Caco-2 (cell line): Measurements from ENCODE around the gene UST. TPM values are rescaled to one million over a fixed set of nuclear protein-coding genes. Genes with fewer than 3 reads are reported as not detected.

Experiments used
- BruUV-seq: library from RNA; stranded (reverse); fragments of 400-500 nt; replicated peaks from 2 replicates; lab custom pipeline; 2021; lab: Mats Ljungman, UMichigan
- CTCF ChIA-PET: fragments of 300-600 bp; sonication (Branson Sonifier 250); formaldehyde crosslinking; loops from one replicate; lab custom pipeline; 2022; ENCODE audit warnings: antibody characterized with exemption; lab: Charles Lee
- POLR2A ChIA-PET: fragments of 300-600 bp; sonication (Branson Sonifier 250); formaldehyde crosslinking; loops from one replicate; lab custom pipeline; 2022; ENCODE audit warnings: antibody characterized with exemption; lab: Charles Lee
- DNase-seq, 2 experiments: peaks; one replicate each; pipeline versions ENCODE4 v3.0.0 to v3.0.0-alpha.2; 2020 to 2022
- H3K27me3 ChIP-seq: replicated peaks from 2 replicates; pipeline ENCODE4 v1.6.0; 2011; ENCODE audit warnings: low read length; ENCODE audit not compliant: control insufficient read depth, insufficient read depth
- H3K36me3 ChIP-seq: 2 replicates; pipeline ENCODE4 v1.5.1; 2011; ENCODE audit warnings: low read length; ENCODE audit not compliant: control insufficient read depth, insufficient read depth
- H3K4me1 ChIP-seq: fragments of 250-450 bp; sonication (Bioruptor Pico); 2 replicates; pipeline ENCODE4 v1.5.1; 2020; ENCODE audit warnings: mild to moderate bottlenecking
- H3K4me3 ChIP-seq: 2 replicates; pipeline ENCODE4 v1.5.1; 2011; ENCODE audit warnings: low read depth, mild to moderate bottlenecking, control low read depth, low read length
- H3K9me3 ChIP-seq: fragments of 250-450 bp; sonication (Bioruptor Pico); 2 replicates; pipeline ENCODE4 v1.5.1; 2020; ENCODE audit warnings: mild to moderate bottlenecking, moderate library complexity
- H3K27ac Mint-ChIP-seq: one replicate; pipeline ENCODE4 v1.8.0; 2022; ENCODE audit warnings: mixed read lengths; ENCODE audit not compliant: unreplicated experiment
- H3K27me3 Mint-ChIP-seq: one replicate; pipeline ENCODE4 v1.8.0; 2022; ENCODE audit warnings: mixed read lengths; ENCODE audit not compliant: insufficient read depth, unreplicated experiment
- H3K36me3 Mint-ChIP-seq: one replicate; pipeline ENCODE4 v1.8.0; 2022; ENCODE audit warnings: mild to moderate bottlenecking, mixed read lengths; ENCODE audit not compliant: insufficient read depth, unreplicated experiment
- H3K4me1 Mint-ChIP-seq: one replicate; pipeline ENCODE4 v1.8.0; 2022; ENCODE audit warnings: low read depth, mixed read lengths; ENCODE audit not compliant: unreplicated experiment
- H3K4me3 Mint-ChIP-seq: one replicate; pipeline ENCODE4 v1.8.0; 2022; ENCODE audit warnings: mild to moderate bottlenecking, moderate library complexity, mixed read lengths; ENCODE audit not compliant: unreplicated experiment
- H3K9me3 Mint-ChIP-seq: one replicate; pipeline ENCODE4 v1.8.0; 2022; ENCODE audit warnings: mixed read lengths; ENCODE audit not compliant: unreplicated experiment
- CTCF ChIP-seq, 2 experiments: fragments of 200-600 bp in 1 of 2; IDR thresholded peaks; 1 replicate in 1 of 2; 2 replicates in 1 of 2; pipeline versions ENCODE4 v1.5.1 to v1.8.0; 2011 to 2022; ENCODE audit warnings: antibody characterized with exemption in 1 of 2, control low read depth in 1 of 2, inconsistent platforms in 1 of 2, low read depth in 1 of 2, low read length in 1 of 2, mild to moderate bottlenecking in 1 of 2, moderate library complexity in 1 of 2; ENCODE audit not compliant: insufficient read depth in 1 of 2, severe bottlenecking in 1 of 2, unreplicated experiment in 1 of 2
- intact Hi-C: fragments of 100-400 bp; cut with micrococcal nuclease; formaldehyde crosslinking; loops from one replicate; pipeline ENCODE4 v1.10.0; 2022; ENCODE audit not compliant: unreplicated experiment
- total RNA-seq: library from RNA; stranded (reverse); gene quantifications from 2 replicates; pipeline ENCODE4 v1.2.3, GENCODE V29; 2022

The UST gene
- total RNA-seq, 1 experiment from 2014 or later: not detected

DNA sequence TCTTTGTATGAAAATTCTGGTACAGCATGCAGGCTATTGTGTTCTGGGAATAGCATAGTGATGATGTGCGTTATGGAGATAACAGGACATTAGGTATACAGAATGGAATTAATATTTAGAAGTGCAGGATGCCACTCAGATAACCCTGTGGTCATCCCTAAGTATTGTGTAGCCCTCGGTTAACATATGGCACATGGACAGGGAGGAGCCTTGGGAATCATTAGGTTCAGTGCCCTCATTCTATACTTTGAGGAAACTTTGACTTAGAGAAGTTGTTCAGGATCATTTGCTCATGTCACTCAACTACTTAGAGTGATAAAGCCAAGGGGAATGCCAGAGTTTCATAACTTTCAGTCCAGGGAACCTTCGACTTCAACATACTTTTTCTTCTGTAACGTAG lies 185.9 kb downstream of the UST start:
- H3K4me3 Mint-ChIP-seq: no peak overlapping the region
- no peaks in the 10 kb centered on the region for H3K4me1 ChIP-seq
- no peak overlapping the region for H3K4me3 ChIP-seq
- H3K27me3 ChIP-seq: no peaks in the 10 kb centered on the region
- H3K36me3 ChIP-seq: no peaks in the 10 kb centered on the region
- TF ChIP-seq CTCF (IDR thresholded peaks at IDR 0.05; ENCODE audit: insufficient read depth in 1 of 2, low read depth in 1 of 2, low read length in 1 of 2, severe bottlenecking in 1 of 2, unreplicated experiment in 1 of 2): no peak
- CTCF ChIA-PET: interaction anchor here (0.6 kb wide), 1 partner anchor 716 kb away, joined by 3 read pairs; the partner anchor contains the start of gene KATNA1
- intact Hi-C loops: no loop called here
- no peaks in the 10 kb centered on the region for H3K9me3 ChIP-seq
- POLR2A ChIA-PET: no interaction called here
- H3K4me1 Mint-ChIP-seq: no peaks in the 10 kb centered on the region
- no peaks in the 10 kb centered on the region for H3K36me3 Mint-ChIP-seq
- no peak overlapping the region for H3K27ac Mint-ChIP-seq
- H3K27me3 Mint-ChIP-seq: peaks cover 10% of the 10 kb centered on the region
- H3K9me3 Mint-ChIP-seq: no peaks in the 10 kb centered on the region
- no TSS peak for BruUV-seq
- no peak for DNase-seq

- Histone ChIP-seq H3K27me3 (no peaks in the 10 kb centered on the region), H3K4me3 (no peak overlapping the region), H3K9me3 (no peaks in the 10 kb centered on the region), H3K4me1 (no peaks in the 10 kb centered on the region), H3K36me3 (no peaks in the 10 kb centered on the region)
- intact Hi-C loops: no loop called here
- peaks cover 18% of the 10 kb centered on the region for H3K27me3 Mint-ChIP-seq
- POLR2A ChIA-PET: no interaction called here
- TF ChIP-seq CTCF (IDR thresholded peaks at IDR 0.05; ENCODE audit: insufficient read depth in 1 of 2, low read depth in 1 of 2, low read length in 1 of 2, severe bottlenecking in 1 of 2, unreplicated experiment in 1 of 2): no peak
- H3K27ac Mint-ChIP-seq: no peak overlapping the region
- H3K36me3 Mint-ChIP-seq: no peaks in the 10 kb centered on the region
- no peak overlapping the region for H3K4me3 Mint-ChIP-seq
- H3K9me3 Mint-ChIP-seq: no peaks in the 10 kb centered on the region
- no TSS peak for BruUV-seq
- CTCF ChIA-PET: no interaction called here
- H3K4me1 Mint-ChIP-seq: no peaks in the 10 kb centered on the region
- DNase-seq: no peak
Observed at GRCh38 chr6:148934539-148934938, 187.7 kb downstream of the UST start.

- Mint-ChIP-seq H3K27me3 (peaks cover 20% of the 10 kb centered on the region), H3K4me1 (no peaks in the 10 kb centered on the region), H3K4me3 (no peak overlapping the region), H3K27ac (no peak overlapping the region), H3K9me3 (no peaks in the 10 kb centered on the region), H3K36me3 (no peaks in the 10 kb centered on the region)
- Histone ChIP-seq H3K9me3 (no peaks in the 10 kb centered on the region), H3K36me3 (no peaks in the 10 kb centered on the region), H3K27me3 (no peaks in the 10 kb centered on the region), H3K4me3 (no peak overlapping the region), H3K4me1 (no peaks in the 10 kb centered on the region)
- ChIA-PET CTCF (no interaction called here), POLR2A (no interaction called here)
- BruUV-seq: no TSS peak
- TF ChIP-seq CTCF (IDR thresholded peaks at IDR 0.05; ENCODE audit: insufficient read depth in 1 of 2, low read depth in 1 of 2, low read length in 1 of 2, severe bottlenecking in 1 of 2, unreplicated experiment in 1 of 2): no peak
- intact Hi-C loops: no loop called here
- DNase-seq: no peak
Observed at GRCh38 chr6:148934961-148935360, 188.1 kb downstream of the UST start.
